Heart right ventricle (tissue), 16 donors: Measurements from ENCODE around the gene POMC. TPM values are rescaled to one million over a fixed set of nuclear protein-coding genes. Genes with fewer than 3 reads are reported as not detected.

ENCODE experiments used
- ATAC-seq, 8 donors: fragments of 200-7000 bp; cut with Tn5 transposase; one replicate each; pipeline ENCODE4 v1.9.1; 2020; ENCODE audit warnings: mild to moderate bottlenecking in 8 of 8, moderate library complexity in 8 of 8, moderate number of reproducible peaks in 1 of 8
- DNase-seq, 2 donors: peaks; one replicate each; pipeline ENCODE4 v3.0.0-alpha.2; 2020
- H3K27ac ChIP-seq, 10 donors: fragments of 200-600 bp; sonication (generic) in 2 of 10; one replicate each; pipeline versions ENCODE4 v1.5.0 to v1.8.0; 2020 to 2022; ENCODE audit warnings: mild to moderate bottlenecking in 3 of 10
- H3K27me3 ChIP-seq, 7 donors: fragments of 200-600 bp; one replicate each; pipeline ENCODE4 v1.8.0; 2021 to 2022; ENCODE audit warnings: mild to moderate bottlenecking in 2 of 7
- H3K36me3 ChIP-seq, 9 donors: fragments of 200-600 bp; sonication (generic) in 1 of 9; one replicate each; pipeline versions ENCODE4 v1.5.0 to v1.8.0; 2020 to 2022; ENCODE audit warnings: mild to moderate bottlenecking in 2 of 9
- H3K4me1 ChIP-seq, 9 donors: fragments of 200-600 bp; sonication (generic) in 1 of 9; one replicate each; pipeline versions ENCODE4 v1.5.0 to v1.8.0; 2020 to 2022; ENCODE audit warnings: mild to moderate bottlenecking in 4 of 9
- H3K4me3 ChIP-seq, 10 donors: fragments of 200-600 bp; sonication (generic) in 2 of 10; one replicate each; pipeline versions ENCODE4 v1.5.0 to v1.8.0; 2020 to 2022; ENCODE audit warnings: mild to moderate bottlenecking in 7 of 10, moderate library complexity in 2 of 10
- H3K9me3 ChIP-seq, 11 donors: fragments of 200-600 bp in 10 of 11; sonication (generic) in 2 of 11; one replicate each; pipeline versions ENCODE4 v1.5.0 to v1.8.0; 2013 to 2022; ENCODE audit warnings: mild to moderate bottlenecking in 2 of 11, control low read depth in 1 of 11, moderate library complexity in 1 of 11
- WGBS, 2 donors: extraction: QIAGEN DNeasy Blood & Tissue Kit; methylation state at CpG; one replicate each; pipeline ENCODE4 v1.1.7; 2013; ENCODE audit warnings: inconsistent platforms in 1 of 2; 5-methylcytosine and 5-hydroxymethylcytosine counted together
- intact Hi-C, 10 donors: fragments of 100-400 bp; cut with DNase I; formaldehyde crosslinking; loops; one replicate each; pipeline versions ENCODE4 v1.11.1 to v1.14.2; 2022
- polyA plus RNA-seq, 2 donors: library from polyadenylated mRNA; stranded (reverse); fragments of 200-250 nt; gene quantifications; one replicate each; pipeline ENCODE4 v1.2.3, GENCODE V29; 2013
- total RNA-seq, 10 donors: library from RNA; stranded (reverse); fragmentation: NEBNext Ultra II Directional in 3 of 10; extraction: Animal tissue kit (Norgen Biotek cat#: 25700) in 3 of 10; gene quantifications; one replicate each; pipeline versions ENCODE4 v1.2.1 to v1.2.4, GENCODE V29; 2021 to 2023
- TF ChIP-seq, protein P1 (sequence below), 9 donors: fragments of 200-600 bp; sonication (generic) in 2 of 9; IDR thresholded peaks; one replicate each; pipeline versions ENCODE4 v1.5.0 to v1.8.0; 2021 to 2022; ENCODE audit warnings: antibody characterized with exemption in 9 of 9, mild to moderate bottlenecking in 5 of 9, moderate library complexity in 1 of 9
- donor health status: Arrhythmogenic right ventricular cardiomyopathy.
- donor health status: ischemic (EF 13 %, LVEDD 7.1; RV severe dilation, severe dysfunction).
- donor health status: healthy with polysubstance abuse.
- donor health status: DM: no; HTN: yes; CAD: no.
- donor health status: DM: no; HTN: no; CAD: no.
- donor health status: ischemic (EF 25% LVEDD 6.9; RV normal size, moderate dysfunction).
- donor health status: ischemic (EF 25% LVEDD 5.7; RV mildly dilated, moderate dysfunction).
- donor health status: healthy.
- donor health status: DM: yes; HTN: yes; CAD: no.
- donor health status: Ischemic cardiomyopathy.
- donor health status: ischemic (EF 35%, LVEDD 5.7; RV mildly dilated, moderate dysfunction).
- donor health status: nonischemic (EF 11% LVEDD 7.7; RV severe dilation, severe dysfunction).
- donor health status: DM: yes; HTN: yes; CAD: no.
- donor health status: PGD.
- donor health status: ischemic (EF 29% LVEDD 5.4; RV normal size, mild dysfunction).
- donor health status: nonischemic (EF 23%, LVEDD 6.1; RV moderate dilation, normal function).

Gene POMC
- total and polyA plus RNA-seq, 12 donors = 1.9 to 11.2 (median 5.6) TPM

GRCh38 chr2:25132693-25133092 is 35.7 kb downstream of the POMC start:
- WGBS, 2 donors = 90 to 94% methylated on average over 13 of the region's 13 CpGs
- intact Hi-C loops = loop anchor here in 4 of 10 donors (5.0 to 10.0 kb wide), 3 partner anchors 155 to 728 kb away; no protein-coding TSS in a partner anchor
- H3K4me1 ChIP-seq = peaks cover 4 to 32% (median 14%) of the 10 kb centered on the region in 9 donors
- H3K9me3 ChIP-seq = no peaks in the 10 kb centered on the region
- H3K36me3 ChIP-seq = peaks cover 0 to 35% (median 0%) of the 10 kb centered on the region in 9 donors
- DNase-seq = no peak
- H3K27me3 ChIP-seq = peaks cover 0 to 43% (median 0%) of the 10 kb centered on the region in 7 donors
- ATAC-seq = no peak
- H3K4me3 ChIP-seq = no peak overlapping the region
- H3K27ac ChIP-seq = no peak overlapping the region
- TF ChIP-seq, protein P1, sequence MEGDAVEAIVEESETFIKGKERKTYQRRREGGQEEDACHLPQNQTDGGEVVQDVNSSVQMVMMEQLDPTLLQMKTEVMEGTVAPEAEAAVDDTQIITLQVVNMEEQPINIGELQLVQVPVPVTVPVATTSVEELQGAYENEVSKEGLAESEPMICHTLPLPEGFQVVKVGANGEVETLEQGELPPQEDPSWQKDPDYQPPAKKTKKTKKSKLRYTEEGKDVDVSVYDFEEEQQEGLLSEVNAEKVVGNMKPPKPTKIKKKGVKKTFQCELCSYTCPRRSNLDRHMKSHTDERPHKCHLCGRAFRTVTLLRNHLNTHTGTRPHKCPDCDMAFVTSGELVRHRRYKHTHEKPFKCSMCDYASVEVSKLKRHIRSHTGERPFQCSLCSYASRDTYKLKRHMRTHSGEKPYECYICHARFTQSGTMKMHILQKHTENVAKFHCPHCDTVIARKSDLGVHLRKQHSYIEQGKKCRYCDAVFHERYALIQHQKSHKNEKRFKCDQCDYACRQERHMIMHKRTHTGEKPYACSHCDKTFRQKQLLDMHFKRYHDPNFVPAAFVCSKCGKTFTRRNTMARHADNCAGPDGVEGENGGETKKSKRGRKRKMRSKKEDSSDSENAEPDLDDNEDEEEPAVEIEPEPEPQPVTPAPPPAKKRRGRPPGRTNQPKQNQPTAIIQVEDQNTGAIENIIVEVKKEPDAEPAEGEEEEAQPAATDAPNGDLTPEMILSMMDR (IDR thresholded peaks at IDR 0.05) = no peak

- TF ChIP-seq, protein P1 (IDR thresholded peaks at IDR 0.05) = no peak
- DNase-seq (no peak), ATAC-seq (no peak)
- 57 to 59% methylated on average over 9 of the region's 9 CpGs for WGBS, 2 donors
- Histone ChIP-seq H3K4me1 (peaks cover 4 to 32% (median 14%) of the 10 kb centered on the region in 9 donors), H3K27ac (no peak overlapping the region), H3K27me3 (peaks cover 0 to 43% (median 0%) of the 10 kb centered on the region in 7 donors), H3K36me3 (peaks cover 0 to 30% (median 0%) of the 10 kb centered on the region in 9 donors), H3K9me3 (no peaks in the 10 kb centered on the region), H3K4me3 (peak overlapping the region in 9 of 10 donors; percentile 14 to 49 (median 38))
- intact Hi-C loops = loop anchor here in 4 of 10 donors (5.0 to 10.0 kb wide), 3 partner anchors 155 to 727 kb away; no protein-coding TSS in a partner anchor
These were observed 36.1 kb downstream of the POMC start for GRCh38 chr2:25132299-25132635.

DNA sequence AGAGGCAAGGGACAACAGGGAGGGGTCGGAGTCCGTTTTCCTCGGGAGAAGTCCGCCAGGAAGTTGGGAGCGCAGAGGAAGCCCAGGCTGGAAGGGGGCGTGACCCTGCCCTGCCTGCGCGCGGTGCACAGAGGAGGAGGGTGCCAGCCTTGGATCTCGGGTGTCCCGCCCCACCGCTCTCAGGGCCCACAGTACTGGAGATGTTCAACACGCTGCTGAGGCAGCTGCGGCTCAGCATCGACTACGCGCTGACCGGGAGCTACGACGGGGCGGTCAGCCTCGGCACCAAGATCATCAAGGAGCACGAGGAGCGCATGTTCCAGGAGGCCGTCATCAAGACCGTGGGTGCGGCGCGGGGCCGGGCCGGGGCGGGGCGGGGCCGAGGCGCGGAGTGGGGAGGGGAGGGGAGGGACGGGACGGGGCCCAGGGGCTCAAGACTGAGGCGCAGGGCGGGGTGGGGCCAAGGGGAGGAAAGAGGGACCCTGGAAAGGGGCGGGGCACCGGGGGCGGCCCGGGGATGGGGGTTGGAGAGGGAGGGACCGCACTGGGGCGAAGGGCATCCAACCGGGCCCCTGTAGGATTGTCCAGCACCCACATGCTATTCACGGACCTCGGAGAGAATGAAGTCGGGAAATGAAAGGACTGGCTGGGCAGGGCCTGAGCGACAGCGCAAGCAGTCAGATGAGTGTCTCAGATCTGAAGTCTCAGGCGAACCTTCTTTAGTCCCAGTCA is 36.6 kb downstream of the POMC start:
- H3K4me3 ChIP-seq = peak overlapping the region in 9 of 10 donors; percentile 14 to 49 (median 38)
- peaks cover 0 to 43% (median 0%) of the 10 kb centered on the region in 7 donors for H3K27me3 ChIP-seq
- TF ChIP-seq, protein P1 (IDR thresholded peaks at IDR 0.05) = no peak
- intact Hi-C loops = loop anchor here in 5 of 10 donors (2.0 to 10.0 kb wide), 4 partner anchors 65 to 727 kb away; no protein-coding TSS in a partner anchor
- H3K9me3 ChIP-seq = no peaks in the 10 kb centered on the region
- no peak overlapping the region for H3K27ac ChIP-seq
- peaks cover 0 to 25% (median 0%) of the 10 kb centered on the region in 9 donors for H3K36me3 ChIP-seq
- ATAC-seq (peak in 7 of 8 donors; percentile 13 to 47 (median 34)), DNase-seq (peak; percentile 35 to 38)
- 15 to 18% methylated on average over 42 to 53 of the region's 53 CpGs for WGBS, 2 donors
- peaks cover 4 to 32% (median 14%) of the 10 kb centered on the region in 9 donors for H3K4me1 ChIP-seq

- Histone ChIP-seq H3K27me3 (peaks cover 0 to 43% (median 0%) of the 10 kb centered on the region in 7 donors), H3K4me1 (peaks cover 4 to 32% (median 14%) of the 10 kb centered on the region in 9 donors), H3K4me3 (peak overlapping the region in 9 of 10 donors; percentile 14 to 49 (median 38)), H3K36me3 (peaks cover 0 to 20% (median 0%) of the 10 kb centered on the region in 9 donors), H3K27ac (no peak overlapping the region), H3K9me3 (no peaks in the 10 kb centered on the region)
- peak in 1 of 8 donors; percentile 21 for ATAC-seq
- TF ChIP-seq, protein P1 (IDR thresholded peaks at IDR 0.05) = no peak
- WGBS, 2 donors = 65 to 69% methylated on average over 24 of the region's 24 CpGs
- intact Hi-C loops = loop anchor here in 5 of 10 donors (2.0 to 10.0 kb wide), 4 partner anchors 66 to 726 kb away; no protein-coding TSS in a partner anchor
- DNase-seq = no peak
These were observed 37.2 kb downstream of the POMC start for GRCh38 chr2:25131253-25131566.
